HEK293 (cell line): Measurements from ENCODE around the gene LRRC26.
A peak's percentile ranks its signal among the peaks of the same experiment; 100 is the strongest.

Experiments used
- GLIS1 ChIP-seq: fragments of 450-650 bp; formaldehyde crosslinking; IDR thresholded peaks from 2 replicates; pipeline ENCODE4 v1.5.1; 2016; ENCODE audit warnings: missing biosample characterization, missing genetic modification characterization
- GLIS2 ChIP-seq: fragments of 450-650 bp; formaldehyde crosslinking; IDR thresholded peaks from 2 replicates; pipeline ENCODE4 v1.5.1; 2016; ENCODE audit warnings: missing biosample characterization, missing genetic modification characterization
- HOXC10 ChIP-seq: sonication (generic); formaldehyde crosslinking; IDR thresholded peaks from 2 replicates; pipeline ENCODE4 v1.8.1; 2023; ENCODE audit warnings: mild to moderate bottlenecking, missing genetic modification reagents
- KLF10 ChIP-seq: fragments of 450-650 bp; IDR thresholded peaks from 2 replicates; pipeline ENCODE4 v1.5.1; 2018; ENCODE audit warnings: missing biosample characterization, mild to moderate bottlenecking, missing genetic modification characterization
- KLF8 ChIP-seq: fragments of 450-650 bp; formaldehyde crosslinking; IDR thresholded peaks from 2 replicates; pipeline ENCODE4 v1.5.1; 2016; ENCODE audit warnings: missing biosample characterization, missing genetic modification characterization
- PATZ1 ChIP-seq: fragments of 450-650 bp; formaldehyde crosslinking; IDR thresholded peaks from 2 replicates; pipeline ENCODE4 v1.5.1; 2016; ENCODE audit warnings: missing biosample characterization, missing genetic modification characterization
- SCRT2 ChIP-seq: fragments of 450-650 bp; formaldehyde crosslinking; IDR thresholded peaks from 2 replicates; pipeline ENCODE4 v1.5.1; 2016; ENCODE audit warnings: missing biosample characterization, missing genetic modification characterization
- SP3 ChIP-seq: fragments of 450-650 bp; formaldehyde crosslinking; IDR thresholded peaks from 2 replicates; pipeline ENCODE4 v1.5.1; 2016; ENCODE audit warnings: missing biosample characterization, missing genetic modification characterization
- ZBTB17 ChIP-seq: fragments of 450-650 bp; formaldehyde crosslinking; IDR thresholded peaks from 2 replicates; pipeline ENCODE4 v1.5.1; 2016; ENCODE audit warnings: missing biosample characterization, missing genetic modification characterization
- ZBTB20 ChIP-seq: fragments of 450-650 bp; formaldehyde crosslinking; IDR thresholded peaks from 2 replicates; pipeline ENCODE4 v1.5.1; 2016; ENCODE audit warnings: missing biosample characterization, missing genetic modification characterization
- ZBTB26 ChIP-seq: fragments of 450-650 bp; formaldehyde crosslinking; optimal IDR thresholded peaks from 2 replicates; pipeline ENCODE3; 2016; ENCODE audit warnings: missing biosample characterization, mild to moderate bottlenecking, missing genetic modification characterization
- ZBTB8A ChIP-seq: fragments of 450-650 bp; formaldehyde crosslinking; IDR thresholded peaks from 2 replicates; pipeline ENCODE4 v1.5.1; 2016; ENCODE audit warnings: missing biosample characterization, missing genetic modification characterization
- ZIC2 ChIP-seq: fragments of 450-650 bp; formaldehyde crosslinking; IDR thresholded peaks from 2 replicates; pipeline ENCODE4 v1.5.1; 2016; ENCODE audit warnings: missing biosample characterization, missing genetic modification characterization
- ZNF16 ChIP-seq: fragments of 450-650 bp; formaldehyde crosslinking; IDR thresholded peaks from 2 replicates; pipeline ENCODE4 v1.5.1; 2016; ENCODE audit warnings: low read depth, missing biosample characterization, missing genetic modification characterization
- ZNF2 ChIP-seq: fragments of 450-650 bp; formaldehyde crosslinking; IDR thresholded peaks from 2 replicates; pipeline ENCODE4 v1.5.1; 2016; ENCODE audit warnings: missing biosample characterization, missing genetic modification characterization
- ZNF223 ChIP-seq: fragments of 450-650 bp; formaldehyde crosslinking; IDR thresholded peaks from 2 replicates; pipeline ENCODE4 v1.5.1; 2016; ENCODE audit warnings: missing biosample characterization, missing genetic modification characterization
- ZNF311 ChIP-seq: fragments of 450-650 bp; formaldehyde crosslinking; IDR thresholded peaks from 2 replicates; pipeline ENCODE4 v1.5.1; 2017; ENCODE audit warnings: missing biosample characterization, missing genetic modification characterization, borderline replicate concordance
- ZNF341 ChIP-seq: fragments of 450-650 bp; formaldehyde crosslinking; IDR thresholded peaks from 2 replicates; pipeline ENCODE4; 2016; ENCODE audit warnings: low read depth, missing biosample characterization, missing genetic modification characterization
- ZNF600 ChIP-seq: fragments of 450-650 bp; formaldehyde crosslinking; IDR thresholded peaks from 2 replicates; pipeline ENCODE4 v1.5.1; 2016; ENCODE audit warnings: missing biosample characterization, missing genetic modification characterization
- ZNF610 ChIP-seq: fragments of 450-650 bp; formaldehyde crosslinking; IDR thresholded peaks from 2 replicates; pipeline ENCODE4 v1.5.1; 2016; ENCODE audit warnings: missing biosample characterization, missing genetic modification characterization, borderline replicate concordance
- ZNF645 ChIP-seq: fragments of 450-650 bp; formaldehyde crosslinking; IDR thresholded peaks from 2 replicates; pipeline ENCODE4; 2016; ENCODE audit warnings: missing biosample characterization, missing genetic modification characterization
- ZNF658 ChIP-seq: fragments of 450-650 bp; formaldehyde crosslinking; IDR thresholded peaks from 2 replicates; pipeline ENCODE4; 2016; ENCODE audit warnings: missing biosample characterization, missing genetic modification characterization
- ZNF747 ChIP-seq: fragments of 450-650 bp; formaldehyde crosslinking; IDR thresholded peaks from 2 replicates; pipeline ENCODE4 v1.5.1; 2016; ENCODE audit warnings: missing biosample characterization, missing genetic modification characterization
- ZNF76 ChIP-seq: fragments of 450-650 bp; formaldehyde crosslinking; IDR thresholded peaks from 2 replicates; pipeline ENCODE4; 2016; ENCODE audit warnings: low read depth, missing biosample characterization, missing genetic modification characterization, borderline replicate concordance
- TF ChIP-seq, protein P1 (sequence below): fragments of 450-650 bp; formaldehyde crosslinking; IDR thresholded peaks from 2 replicates; pipeline ENCODE4 v1.5.1; 2016; ENCODE audit warnings: missing biosample characterization, missing genetic modification characterization
- TF ChIP-seq, protein P2 (sequence below): fragments of 450-650 bp; formaldehyde crosslinking; IDR thresholded peaks from 2 replicates; pipeline ENCODE4 v1.5.1; 2016; ENCODE audit warnings: missing biosample characterization, missing genetic modification characterization
- TF ChIP-seq, protein P3 (sequence below): fragments of 450-650 bp; formaldehyde crosslinking; IDR thresholded peaks from 2 replicates; pipeline ENCODE4 v1.5.1; 2016; ENCODE audit warnings: missing biosample characterization, missing genetic modification characterization

Gene LRRC26

DNA sequence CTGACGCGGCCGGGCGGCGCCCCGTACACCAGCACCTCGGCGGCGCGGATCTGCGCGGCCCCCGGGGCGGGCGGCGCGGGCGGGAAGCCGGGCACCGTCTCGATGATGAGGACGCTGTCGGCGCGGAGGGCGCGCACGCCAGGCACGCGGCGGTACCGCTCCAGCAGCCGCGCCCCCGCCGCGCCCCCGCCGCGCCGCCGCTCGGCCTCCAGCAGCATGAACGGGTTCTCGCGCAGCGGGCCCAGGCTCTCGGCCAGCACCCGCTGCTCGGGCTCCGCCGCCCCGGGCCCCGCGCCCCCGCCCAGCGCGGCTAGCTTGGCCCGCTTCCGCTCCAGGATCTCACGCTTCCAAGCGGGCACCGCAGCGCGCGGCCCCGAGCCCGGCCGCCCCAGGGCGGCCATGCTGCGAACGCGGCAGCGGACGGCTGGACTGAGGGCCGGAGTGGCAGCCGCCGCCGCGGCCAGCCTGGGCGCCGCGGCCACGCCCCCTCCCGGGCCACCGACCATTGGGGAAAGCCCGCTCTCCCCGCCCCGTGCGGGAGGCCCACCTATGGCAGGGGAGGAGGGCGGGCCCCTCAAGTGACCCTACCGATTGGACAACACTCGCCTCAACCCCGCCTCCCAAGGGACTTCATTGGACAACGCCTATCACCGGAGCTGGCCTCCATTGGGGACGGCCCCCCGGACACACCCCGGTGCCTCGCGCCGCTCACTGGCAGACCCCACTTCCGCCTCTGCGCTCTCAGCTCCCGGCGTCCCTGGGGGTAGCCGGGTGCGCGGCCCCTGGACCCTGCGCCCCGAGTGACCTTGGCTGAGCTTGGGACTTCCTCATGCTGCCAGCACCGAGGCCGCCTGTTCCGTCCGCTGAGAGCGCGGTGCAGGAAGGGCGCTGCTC, 30.7 kb upstream of the LRRC26 start, which contains the start of gene TPRN (continued):
- TF ChIP-seq ZNF747 (tag by site-specific recombination) (no peak), GLIS2 (tag by site-specific recombination) (peak; percentile 100), ZNF16 (tag by site-specific recombination) (no peak), SP3 (tag by site-specific recombination) (peak; percentile 97), ZNF76 (tag by site-specific recombination) (peak; percentile 80), KLF10 (peak; percentile 99), GLIS1 (tag by site-specific recombination) (peak; percentile 93), ZNF610 (tag by site-specific recombination) (no peak; the same call in 1 of the 2 replicates), ZBTB26 (tag by site-specific recombination) (peak; percentile 88), ZNF341 (tag by site-specific recombination) (no peak), KLF8 (peak; percentile 92), PATZ1 (tag by site-specific recombination) (peak; percentile 97), ZBTB20 (peak; percentile 60; the same call in 1 of the 2 replicates), ZBTB17 (tag by site-specific recombination) (peak; percentile 77), ZNF2 (tag by site-specific recombination) (0 out of 2 replicates have a peak, but pooled peaks have one; percentile 41), ZIC2 (peak; percentile 49), ZNF311 (no peak), ZNF658 (tag by site-specific recombination) (no peak), ZNF223 (tag by site-specific recombination) (no peak), HOXC10 (CRISPR knock-in tag) (0 out of 2 replicates have a peak, but pooled peaks have one; percentile 66), SCRT2 (tag by site-specific recombination) (no peak), ZBTB8A (tag by site-specific recombination) (peak; percentile 75), ZNF600 (tag by site-specific recombination) (0 out of 2 replicates have a peak, but pooled peaks have one; percentile 12), ZNF645 (no peak)
- TF ChIP-seq, protein P1, sequence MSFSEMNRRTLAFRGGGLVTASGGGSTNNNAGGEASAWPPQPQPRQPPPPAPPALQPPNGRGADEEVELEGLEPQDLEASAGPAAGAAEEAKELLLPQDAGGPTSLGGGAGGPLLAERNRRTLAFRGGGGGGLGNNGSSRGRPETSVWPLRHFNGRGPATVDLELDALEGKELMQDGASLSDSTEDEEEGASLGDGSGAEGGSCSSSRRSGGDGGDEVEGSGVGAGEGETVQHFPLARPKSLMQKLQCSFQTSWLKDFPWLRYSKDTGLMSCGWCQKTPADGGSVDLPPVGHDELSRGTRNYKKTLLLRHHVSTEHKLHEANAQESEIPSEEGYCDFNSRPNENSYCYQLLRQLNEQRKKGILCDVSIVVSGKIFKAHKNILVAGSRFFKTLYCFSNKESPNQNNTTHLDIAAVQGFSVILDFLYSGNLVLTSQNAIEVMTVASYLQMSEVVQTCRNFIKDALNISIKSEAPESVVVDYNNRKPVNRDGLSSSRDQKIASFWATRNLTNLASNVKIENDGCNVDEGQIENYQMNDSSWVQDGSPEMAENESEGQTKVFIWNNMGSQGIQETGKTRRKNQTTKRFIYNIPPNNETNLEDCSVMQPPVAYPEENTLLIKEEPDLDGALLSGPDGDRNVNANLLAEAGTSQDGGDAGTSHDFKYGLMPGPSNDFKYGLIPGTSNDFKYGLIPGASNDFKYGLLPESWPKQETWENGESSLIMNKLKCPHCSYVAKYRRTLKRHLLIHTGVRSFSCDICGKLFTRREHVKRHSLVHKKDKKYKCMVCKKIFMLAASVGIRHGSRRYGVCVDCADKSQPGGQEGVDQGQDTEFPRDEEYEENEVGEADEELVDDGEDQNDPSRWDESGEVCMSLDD = peak; percentile 99
- TF ChIP-seq, protein P2, sequence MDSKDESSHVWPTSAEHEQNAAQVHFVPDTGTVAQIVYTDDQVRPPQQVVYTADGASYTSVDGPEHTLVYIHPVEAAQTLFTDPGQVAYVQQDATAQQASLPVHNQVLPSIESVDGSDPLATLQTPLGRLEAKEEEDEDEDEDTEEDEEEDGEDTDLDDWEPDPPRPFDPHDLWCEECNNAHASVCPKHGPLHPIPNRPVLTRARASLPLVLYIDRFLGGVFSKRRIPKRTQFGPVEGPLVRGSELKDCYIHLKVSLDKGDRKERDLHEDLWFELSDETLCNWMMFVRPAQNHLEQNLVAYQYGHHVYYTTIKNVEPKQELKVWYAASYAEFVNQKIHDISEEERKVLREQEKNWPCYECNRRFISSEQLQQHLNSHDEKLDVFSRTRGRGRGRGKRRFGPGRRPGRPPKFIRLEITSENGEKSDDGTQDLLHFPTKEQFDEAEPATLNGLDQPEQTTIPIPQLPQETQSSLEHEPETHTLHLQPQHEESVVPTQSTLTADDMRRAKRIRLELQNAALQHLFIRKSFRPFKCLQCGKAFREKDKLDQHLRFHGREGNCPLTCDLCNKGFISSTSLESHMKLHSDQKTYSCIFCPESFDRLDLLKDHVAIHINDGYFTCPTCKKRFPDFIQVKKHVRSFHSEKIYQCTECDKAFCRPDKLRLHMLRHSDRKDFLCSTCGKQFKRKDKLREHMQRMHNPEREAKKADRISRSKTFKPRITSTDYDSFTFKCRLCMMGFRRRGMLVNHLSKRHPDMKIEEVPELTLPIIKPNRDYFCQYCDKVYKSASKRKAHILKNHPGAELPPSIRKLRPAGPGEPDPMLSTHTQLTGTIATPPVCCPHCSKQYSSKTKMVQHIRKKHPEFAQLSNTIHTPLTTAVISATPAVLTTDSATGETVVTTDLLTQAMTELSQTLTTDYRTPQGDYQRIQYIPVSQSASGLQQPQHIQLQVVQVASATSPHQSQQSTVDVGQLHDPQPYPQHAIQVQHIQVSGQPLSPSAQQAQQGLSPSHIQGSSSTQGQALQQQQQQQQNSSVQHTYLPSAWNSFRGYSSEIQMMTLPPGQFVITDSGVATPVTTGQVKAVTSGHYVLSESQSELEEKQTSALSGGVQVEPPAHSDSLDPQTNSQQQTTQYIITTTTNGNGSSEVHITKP = no peak
- TF ChIP-seq, protein P3, sequence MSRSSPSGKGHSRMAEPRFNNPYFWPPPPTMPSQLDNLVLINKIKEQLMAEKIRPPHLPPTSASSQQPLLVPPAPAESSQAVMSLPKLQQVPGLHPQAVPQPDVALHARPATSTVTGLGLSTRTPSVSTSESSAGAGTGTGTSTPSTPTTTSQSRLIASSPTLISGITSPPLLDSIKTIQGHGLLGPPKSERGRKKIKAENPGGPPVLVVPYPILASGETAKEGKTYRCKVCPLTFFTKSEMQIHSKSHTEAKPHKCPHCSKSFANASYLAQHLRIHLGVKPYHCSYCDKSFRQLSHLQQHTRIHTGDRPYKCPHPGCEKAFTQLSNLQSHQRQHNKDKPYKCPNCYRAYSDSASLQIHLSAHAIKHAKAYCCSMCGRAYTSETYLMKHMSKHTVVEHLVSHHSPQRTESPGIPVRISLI (tag by site-specific recombination) = no peak
